K562 (cell line): ENCODE data around the gene FGF14. TPM values are rescaled to one million over a fixed set of nuclear protein-coding genes. Genes with fewer than 3 reads are reported as not detected.

ENCODE experiments used
- ATAC-seq: fragments of 200-7000 bp; cut with Tn5 transposase; 3 replicates; pipeline ENCODE4 v1.9.1; 2020; ENCODE audit warnings: moderate library complexity
- BruUV-seq: library from RNA; stranded (reverse); fragments of 400-500 nt; replicated peaks from 2 replicates; lab custom pipeline; 2021; lab: Mats Ljungman, UMichigan
- CTCF ChIA-PET: fragments of 300-600 bp; formaldehyde crosslinking; extraction: SDS; loops from one replicate; lab custom pipeline; 2021; ENCODE audit warnings: low intra/inter-chr PET ratio; lab: Yijun Ruan, JAX
- POLR2A ChIA-PET: fragments of 300-600, 350-650 bp; sonication (Branson Sonifier 250); formaldehyde crosslinking; extraction: SDS; loops from one replicate; lab custom pipeline; 2021; ENCODE audit warnings: antibody characterized with exemption, inconsistent platforms; lab: Yijun Ruan, JAX
- DNase-seq, 4 experiments: peaks; one replicate each; pipeline versions ENCODE4 v3.0.0 to v3.0.0-alpha.2; 2011 to 2018; ENCODE audit warnings: low spot score in 3 of 4, mixed read lengths in 3 of 4; ENCODE audit errors: extremely low read depth in 1 of 4
- FAIRE-seq: peaks from 2 replicates; lab custom pipeline; 2011; peaks lifted over from hg19 to GRCh38; lab: Jason Lieb, UNC
- H2AFZ ChIP-seq: 2 replicates; pipeline ENCODE4 v1.6.0; 2011; ENCODE audit warnings: low read depth, low read length, control low read depth, inconsistent platforms
- H3K27ac ChIP-seq: fragments of 200-600 bp; 3 replicates; pipeline ENCODE4 v1.8.0; 2011; ENCODE audit warnings: low read depth, mild to moderate bottlenecking, control low read depth, inconsistent platforms, low read length, moderate library complexity, mixed read lengths; ENCODE audit errors: extremely low read depth
- H3K27me3 ChIP-seq, 2 experiments: fragments of 300-600 bp in 1 of 2; 2 replicates in 1 of 2; 3 replicates in 1 of 2; pipeline versions ENCODE4 v1.6.0 to v1.8.0; 2011; ENCODE audit warnings: inconsistent platforms in 2 of 2, low read length in 2 of 2, mild to moderate bottlenecking in 1 of 2, mixed read lengths in 1 of 2, moderate library complexity in 1 of 2; ENCODE audit not compliant: control insufficient read depth in 2 of 2, insufficient read depth in 2 of 2
- H3K36me3 ChIP-seq: fragments of 300-600 bp; 3 replicates; pipeline ENCODE4 v1.8.0; 2011; ENCODE audit warnings: mild to moderate bottlenecking, low read length, inconsistent platforms; ENCODE audit not compliant: control insufficient read depth, insufficient read depth
- H3K4me1 ChIP-seq, 2 experiments: fragments of 200-600 bp in 1 of 2; replicated peaks in 1 of 2; 2 replicates in 1 of 2; 3 replicates in 1 of 2; pipeline versions ENCODE4 v1.5.1 to v1.8.0; 2011; ENCODE audit warnings: inconsistent platforms in 2 of 2, low read length in 2 of 2, mild to moderate bottlenecking in 1 of 2, mixed read lengths in 1 of 2, moderate library complexity in 1 of 2; ENCODE audit not compliant: control insufficient read depth in 2 of 2, insufficient read depth in 2 of 2
- H3K4me2 ChIP-seq: 2 replicates; pipeline ENCODE4 v1.6.1; 2011; ENCODE audit warnings: low read length, control low read depth, inconsistent platforms, mixed read lengths; ENCODE audit not compliant: insufficient read depth
- H3K4me3 ChIP-seq: fragments of 200-600 bp; sonication (generic), shearing (Covaris generic); 2 replicates; pipeline ENCODE4 v1.5.1; 2016; ENCODE audit warnings: control low read depth, inconsistent platforms
- H3K79me2 ChIP-seq: fragments of 200-600 bp; 3 replicates; pipeline ENCODE4 v1.8.0; 2011; ENCODE audit warnings: low read length, inconsistent platforms; ENCODE audit not compliant: control insufficient read depth, insufficient read depth
- H3K9ac ChIP-seq, 2 experiments: 2 replicates each; pipeline versions ENCODE4 v1.6.0 to v1.6.1; 2011; ENCODE audit warnings: low read depth in 2 of 2, low read length in 2 of 2, control low read depth in 1 of 2, inconsistent platforms in 1 of 2, mild to moderate bottlenecking in 1 of 2, mixed read lengths in 1 of 2; ENCODE audit not compliant: insufficient read depth in 1 of 2
- H3K9me1 ChIP-seq: one replicate; pipeline ENCODE4 v1.6.0; 2011; ENCODE audit warnings: inconsistent platforms, mild to moderate bottlenecking, low read length, moderate library complexity; ENCODE audit not compliant: control insufficient read depth, insufficient read depth
- H3K9me3 ChIP-seq: replicated peaks from 2 replicates; pipeline ENCODE4 v1.5.1; 2011; ENCODE audit warnings: low read depth, low read length, inconsistent platforms; ENCODE audit not compliant: control insufficient read depth, insufficient read depth
- H4K20me1 ChIP-seq: replicated peaks from 2 replicates; pipeline ENCODE4 v1.6.1; 2011; ENCODE audit warnings: low read length, inconsistent platforms, mixed read lengths; ENCODE audit not compliant: control insufficient read depth, insufficient read depth
- ATF6 ChIP-seq: sonication (generic); formaldehyde crosslinking; IDR thresholded peaks from 2 replicates; pipeline ENCODE4 v1.4.0; 2020; ENCODE audit warnings: mild to moderate bottlenecking, missing genetic modification reagents
- CHD4 ChIP-seq: fragments of 200-600 bp; sonication (generic); IDR thresholded peaks from 3 replicates; pipeline ENCODE4 v1.6.1; 2012; ENCODE audit warnings: low read depth, mild to moderate bottlenecking, mixed read lengths, low read length, inconsistent platforms; ENCODE audit not compliant: insufficient read depth, insufficient replicate concordance, poor library complexity, severe bottlenecking
- HIVEP1 ChIP-seq: fragments of 250-450 bp; sonication (Bioruptor Pico); IDR thresholded peaks from 2 replicates; pipeline ENCODE4 v1.4.0; 2020; ENCODE audit warnings: mild to moderate bottlenecking
- MAZ ChIP-seq, 2 experiments: fragments of 450-650 bp in 1 of 2; sonication (generic) in 1 of 2; formaldehyde crosslinking; IDR thresholded peaks in 1 of 2; conservative IDR thresholded peaks in 1 of 2; 2 replicates each; pipeline versions ENCODE4 v1.4.0 to v1.5.0; 2020; ENCODE audit warnings: mild to moderate bottlenecking in 1 of 2, missing genetic modification reagents in 1 of 2
- MEIS2 ChIP-seq: fragments of 450-650 bp; IDR thresholded peaks from 2 replicates; pipeline ENCODE4 v1.6.1; 2014; ENCODE audit warnings: mild to moderate bottlenecking; ENCODE audit not compliant: partially characterized antibody
- SPI1 ChIP-seq: IDR thresholded peaks from 2 replicates; pipeline ENCODE4 v1.6.1; 2011; ENCODE audit warnings: low read depth, low read length, control low read depth, borderline replicate concordance
- ZFPM2 ChIP-seq: fragments of 250-450 bp; sonication (Bioruptor Pico); IDR thresholded peaks from 2 replicates; pipeline ENCODE4 v1.5.1; 2022; ENCODE audit warnings: mild to moderate bottlenecking
- ZNF324 ChIP-seq: fragments of 250-450 bp; sonication (Bioruptor Pico); IDR thresholded peaks from 2 replicates; pipeline ENCODE4 v1.4.0; 2020; ENCODE audit warnings: mild to moderate bottlenecking
- ZNF785 ChIP-seq: fragments of 250-450 bp; sonication (Bioruptor Pico); IDR thresholded peaks from 2 replicates; pipeline ENCODE4 v1.4.0; 2020; ENCODE audit warnings: mild to moderate bottlenecking
- WGBS: fragments of 100-300 bp; shearing (Covaris generic); methylation state at CpG from one replicate; pipeline ENCODE4 v1.1.6; 2016; ENCODE audit warnings: low coverage, mixed read lengths; ENCODE audit not compliant: insufficient coverage; ENCODE audit errors: missing lambda C conversion rate; 5-methylcytosine and 5-hydroxymethylcytosine counted together
- in situ Hi-C: fragments of 300-500 bp; cut with MboI; formaldehyde crosslinking; loops from 4 replicates; pipeline ENCODE4 v1.15.0; 2018; ENCODE audit warnings: inconsistent platforms, mixed read lengths
- intact Hi-C: fragments of 100-400 bp; cut with micrococcal nuclease; formaldehyde crosslinking; loops from 2 replicates; pipeline ENCODE4 v1.14.2; 2022
- polyA plus RNA-seq, 8 experiments: library from polyadenylated mRNA; depleted of rRNA in 4 of 8; stranded (reverse) in 5 of 8; unstranded in 3 of 8; fragments of >200 nt; fragmentation: Nextera tagmentation in 2 of 8; fragmentation: Illumina TruSeq in 1 of 8; extraction: Ambion mirVana in 2 of 8; extraction: Trizol in 1 of 8; gene quantifications; 2 replicates each; pipeline versions ENCODE4 v1.2.1 to v1.2.3, GENCODE V29; 2011 to 2014; ENCODE audit warnings: inconsistent platforms in 1 of 8, missing spikeins in 1 of 8
- total RNA-seq, 7 experiments: library from RNA; depleted of rRNA in 6 of 7; stranded (reverse); fragments of >200 nt in 6 of 7; fragmentation: Illumina TruSeq in 2 of 7; extraction: Trizol in 2 of 7; gene quantifications; 2 replicates each; pipeline versions ENCODE4 v1.2.1 to v1.2.3, GENCODE V29; 2011 to 2021; ENCODE audit warnings: low replicate concordance in 1 of 7

FGF14 gene
- total and polyA plus RNA-seq, 9 of the 15 experiments (the other 6 are each of a cell fraction or from before 2014, with no cell fraction given): not detected

- Histone ChIP-seq H3K4me2 (no peak overlapping the region), H3K36me3 (no peaks in the 10 kb centered on the region), H4K20me1 (no peaks in the 10 kb centered on the region), H3K27ac (no peak overlapping the region), H3K9me1 (no peaks in the 10 kb centered on the region), H3K4me3 (no peak overlapping the region), H3K9me3 (no peaks in the 10 kb centered on the region), H2AFZ (no peak overlapping the region), H3K9ac (no peak overlapping the region), H3K79me2 (no peaks in the 10 kb centered on the region), H3K4me1 (no peaks in the 10 kb centered on the region), H3K27me3 (no peaks in the 10 kb centered on the region)
- FAIRE-seq (no peak), ATAC-seq (no peak), DNase-seq (no peak)
- BruUV-seq: no TSS peak
- in situ Hi-C loops (no loop called here), intact Hi-C loops (no loop called here)
- no peak for TF ChIP-seq ZNF785 (CRISPR knock-in tag)
- TF ChIP-seq ZFPM2 (CRISPR knock-in tag): no peak
- no peak for TF ChIP-seq CHD4
- no peak for TF ChIP-seq SPI1
- TF ChIP-seq HIVEP1 (CRISPR knock-in tag): no peak
- no peak for TF ChIP-seq ZNF324 (CRISPR knock-in tag)
- no peak for TF ChIP-seq MAZ (CRISPR knock-in tag; conservative IDR thresholded peaks at IDR 0.05 in 1 of 2, IDR thresholded peaks at IDR 0.05 in 1 of 2)
- TF ChIP-seq MEIS2: no peak
- no peak for TF ChIP-seq ATF6
- ChIA-PET CTCF (no interaction called here), POLR2A (no interaction called here)
- 0% methylated on average over 4 of the region's 5 CpGs for WGBS
Observed at GRCh38 chr13:101965096-101965495, 436.8 kb downstream of the FGF14 start.
